HG03378 (cell line): ENCODE measurements around the gene FOXI1.

Experiments
- ATAC-seq: cut with Tn5 transposase; IDR thresholded peaks from one replicate; pipeline ENCODE4 v1.9.1; 2021; ENCODE audit warnings: mild to moderate bottlenecking, moderate library complexity; ENCODE audit not compliant: unreplicated experiment

The FOXI1 gene

DNA sequence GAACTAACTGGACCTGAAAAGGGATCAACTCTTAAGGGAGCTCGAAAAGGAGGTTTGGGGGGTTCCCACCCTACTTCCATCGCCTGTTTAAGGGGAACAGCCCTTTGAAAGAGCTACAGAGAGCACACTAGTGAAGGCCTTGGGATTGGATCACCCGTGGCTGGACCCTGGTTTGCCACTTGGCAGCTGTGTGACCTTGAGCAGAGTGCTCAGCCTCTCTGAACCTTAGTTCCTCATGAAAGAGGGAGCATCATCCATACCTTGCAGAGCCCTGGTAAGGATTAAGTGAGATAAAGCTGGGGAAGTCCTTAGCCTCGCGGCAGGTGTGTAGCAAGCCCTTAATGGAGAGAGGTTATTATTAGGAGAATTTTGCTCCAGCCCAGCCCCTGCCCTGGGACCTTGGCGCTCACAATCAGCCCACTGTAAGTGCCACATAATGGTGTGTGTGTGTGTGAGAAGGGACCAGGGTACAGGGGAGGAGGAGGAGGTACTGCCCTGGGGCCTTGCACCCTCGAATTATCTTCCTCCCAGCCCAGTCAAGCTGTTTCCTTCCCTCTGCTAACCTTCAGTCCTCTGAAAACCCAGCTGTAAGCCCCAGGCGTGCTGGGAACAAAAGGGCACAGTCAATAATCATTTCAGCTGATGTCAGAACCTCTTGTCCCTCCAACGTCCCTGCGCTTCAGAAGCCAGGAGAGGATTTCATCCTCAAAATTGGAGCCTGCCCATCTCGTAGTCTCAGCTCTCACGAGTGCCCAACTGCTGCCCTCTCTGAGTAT lies 42.9 kb downstream of the FOXI1 start:
- ATAC-seq: no peak

DNA sequence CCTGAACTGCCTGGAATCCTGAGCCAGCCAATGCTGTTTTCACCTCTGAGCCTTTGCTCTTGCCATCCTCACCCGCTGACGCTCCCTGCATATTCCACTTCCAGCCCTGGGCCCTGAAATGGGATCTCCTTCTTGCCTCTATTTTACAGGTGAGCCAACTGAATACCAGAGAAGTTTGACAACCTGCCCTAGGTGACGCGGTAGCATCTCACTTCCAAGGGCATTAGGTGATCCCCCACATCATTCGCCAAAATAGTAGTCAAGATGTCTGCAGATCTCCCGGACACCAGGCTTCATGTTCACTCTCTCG lies 43.5 kb downstream of the FOXI1 start:
- ATAC-seq: no peak

DNA sequence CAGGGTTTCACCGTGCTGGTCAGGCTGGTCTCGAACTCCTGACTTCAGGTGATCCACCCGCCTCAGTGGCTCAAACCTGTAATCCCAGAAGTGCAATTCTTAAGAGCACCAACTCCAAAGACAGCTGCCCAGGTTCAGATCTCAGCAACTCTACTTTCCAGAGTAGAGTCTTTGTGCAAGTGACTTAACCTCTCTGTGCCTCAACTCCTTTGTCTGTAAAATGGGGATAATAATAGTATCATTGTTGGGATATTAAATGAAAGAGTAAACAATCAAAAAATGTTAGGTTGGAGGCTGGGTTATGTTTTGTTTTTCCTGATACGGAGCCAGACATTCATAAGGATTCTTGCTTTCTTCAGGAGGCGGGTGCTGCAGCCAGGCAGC lies 45.0 kb downstream of the FOXI1 start:
- ATAC-seq: no peak

DNA sequence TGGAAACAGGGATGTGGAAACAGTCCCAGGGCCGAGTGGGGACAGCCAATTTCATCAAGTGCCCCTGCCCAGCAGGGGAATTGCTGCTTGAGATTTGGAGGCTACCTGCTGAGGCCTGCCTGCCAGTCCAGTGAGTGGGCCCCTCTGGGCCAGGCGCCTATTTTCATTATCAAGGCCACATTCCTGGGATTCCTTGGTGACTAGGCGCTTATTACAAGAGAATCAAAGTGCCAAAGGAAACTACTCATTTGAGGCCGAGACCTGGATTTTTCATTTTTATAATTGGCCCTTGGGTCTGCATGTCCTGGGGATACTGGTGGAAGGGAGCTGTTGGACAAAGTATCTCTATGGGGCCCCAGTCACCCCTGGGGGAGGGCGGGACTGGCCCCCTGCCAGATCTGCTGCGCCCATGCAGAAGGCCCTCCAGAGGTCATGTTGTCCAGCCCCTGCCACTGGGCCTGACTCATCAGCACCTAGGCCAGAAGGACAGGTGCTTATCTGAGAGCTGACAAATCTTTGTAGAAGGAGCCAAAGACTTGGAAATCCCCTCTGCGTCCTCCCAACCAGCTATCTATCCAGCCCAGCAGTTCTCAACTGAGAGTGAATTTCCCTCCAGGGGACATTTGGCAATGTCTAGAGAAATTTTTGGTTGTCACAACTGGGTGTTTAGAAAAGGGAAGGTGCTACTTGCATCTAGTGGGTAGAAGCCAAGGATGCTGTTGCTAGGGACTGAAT lies 45.6 kb downstream of the FOXI1 start:
- peak; percentile 73 for ATAC-seq

DNA sequence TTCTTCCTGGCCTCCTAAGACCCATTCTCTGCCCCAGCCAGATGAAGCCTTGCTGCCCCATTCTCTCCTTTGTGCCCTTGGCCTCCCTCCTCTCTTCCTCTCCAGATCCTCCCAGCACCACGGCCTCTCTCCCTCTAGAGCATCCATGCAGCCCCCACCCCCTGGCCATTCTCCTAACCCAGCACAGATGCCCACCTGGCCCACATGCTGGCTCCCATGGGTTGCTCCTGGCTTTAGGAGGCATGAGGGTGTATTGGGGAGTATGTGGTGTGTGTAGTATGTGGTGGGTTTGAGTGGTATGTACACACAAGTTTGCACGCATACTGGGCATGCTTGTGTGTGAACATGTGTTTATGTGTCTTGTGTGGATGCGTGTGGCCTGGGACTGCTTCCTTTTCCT lies 47.1 kb downstream of the FOXI1 start:
- ATAC-seq: no peak

DNA sequence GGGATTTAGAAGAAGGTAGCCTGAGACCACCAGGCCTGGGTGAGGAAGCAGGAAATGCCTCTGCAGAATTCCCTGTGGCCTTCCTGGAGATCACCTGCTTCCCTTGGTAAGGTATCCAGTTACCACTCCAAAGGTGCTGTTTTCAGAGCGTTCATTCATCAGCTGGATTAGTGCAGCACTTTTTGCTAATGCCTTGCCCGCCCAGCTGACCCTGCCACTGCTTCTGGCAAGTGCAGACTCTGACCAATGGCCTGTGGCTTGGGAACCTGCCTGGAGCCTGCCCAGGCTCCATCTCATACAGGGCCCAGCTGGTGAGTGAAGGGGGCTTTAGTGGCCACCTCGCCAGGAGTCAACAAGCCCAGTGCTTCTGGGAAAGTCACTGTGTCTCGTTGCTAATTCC lies 48.6 kb downstream of the FOXI1 start:
- no peak for ATAC-seq

DNA sequence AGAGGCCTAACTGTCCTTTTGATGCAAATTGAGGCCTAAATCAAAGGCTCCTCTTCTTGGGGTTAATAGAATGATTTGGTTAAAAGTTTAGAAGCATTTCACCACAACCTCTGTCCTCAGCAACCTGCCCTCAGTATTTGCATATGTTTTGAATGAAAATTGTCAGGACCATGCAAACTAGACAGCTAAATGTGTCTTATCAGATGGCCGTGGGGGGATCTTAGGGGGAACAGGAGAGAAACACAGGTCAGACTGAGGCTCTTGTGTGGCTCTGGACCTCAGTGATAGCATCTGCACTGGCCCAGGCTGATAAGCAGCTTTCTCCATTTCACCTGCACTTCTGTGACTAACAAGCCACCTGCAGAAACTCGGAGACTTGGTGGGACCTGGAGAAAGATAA lies 49.0 kb downstream of the FOXI1 start:
- no peak for ATAC-seq

DNA sequence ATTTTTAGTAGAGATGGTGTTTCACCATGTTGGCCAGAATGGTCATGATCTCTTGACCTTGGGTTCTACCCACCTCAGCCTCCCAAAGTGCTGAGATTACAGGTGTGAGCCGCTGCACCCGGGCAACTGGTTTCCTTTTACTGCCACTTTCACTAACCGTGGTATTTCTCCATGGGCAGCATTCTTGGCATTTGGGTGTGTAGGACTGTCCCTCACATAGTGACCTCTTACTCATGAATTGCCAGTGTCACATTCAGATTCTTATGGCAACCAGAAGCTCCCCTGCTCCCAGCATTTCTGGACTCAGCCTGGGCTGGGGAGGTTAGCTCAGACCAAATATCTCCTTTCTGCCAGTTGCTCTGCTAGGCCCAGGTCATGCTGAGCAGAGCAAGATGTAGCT lies 50.1 kb downstream of the FOXI1 start:
- no peak for ATAC-seq

DNA sequence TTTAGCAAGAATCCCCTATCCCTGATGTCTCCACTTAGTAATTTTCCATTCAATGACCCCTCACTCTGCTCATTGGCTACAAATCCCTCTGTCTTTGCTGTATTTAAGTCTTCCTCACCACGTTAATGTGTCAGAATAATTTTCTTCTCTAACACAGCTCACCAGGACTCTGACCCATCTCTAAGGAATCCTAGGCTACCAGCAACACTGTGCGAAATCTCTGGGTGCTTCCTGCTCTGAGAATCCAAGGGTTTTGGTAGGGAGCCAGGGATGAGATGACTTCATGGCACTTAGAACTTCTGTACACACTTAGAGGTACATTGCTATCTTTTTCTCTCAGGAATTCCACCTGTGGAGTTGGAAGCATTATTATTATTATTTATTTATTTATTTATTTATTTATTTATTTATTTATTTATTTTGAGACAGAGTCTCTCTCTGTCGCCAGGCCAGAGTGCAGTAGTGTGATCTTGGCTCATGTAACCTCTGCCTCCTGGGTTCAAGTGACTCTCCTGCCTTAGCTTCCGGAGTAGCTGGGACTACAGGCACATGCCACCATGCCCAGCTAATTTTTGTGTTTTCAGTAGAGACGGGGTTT lies 53.5 kb downstream of the FOXI1 start:
- no peak for ATAC-seq
